ENCODE data around the gene NCSTN.

The NCSTN gene

GRCh38 chr1:160353223-160353622 is 10.0 kb downstream of the NCSTN start:
- H3K36me3 ChIP-seq (ENCODE audit: low read length): peaks cover 21% of the 10 kb centered on the region
- H3K9me2 ChIP-seq (replicated peaks; ENCODE audit: insufficient read depth, low read length): no peaks in the 10 kb centered on the region

DNA sequence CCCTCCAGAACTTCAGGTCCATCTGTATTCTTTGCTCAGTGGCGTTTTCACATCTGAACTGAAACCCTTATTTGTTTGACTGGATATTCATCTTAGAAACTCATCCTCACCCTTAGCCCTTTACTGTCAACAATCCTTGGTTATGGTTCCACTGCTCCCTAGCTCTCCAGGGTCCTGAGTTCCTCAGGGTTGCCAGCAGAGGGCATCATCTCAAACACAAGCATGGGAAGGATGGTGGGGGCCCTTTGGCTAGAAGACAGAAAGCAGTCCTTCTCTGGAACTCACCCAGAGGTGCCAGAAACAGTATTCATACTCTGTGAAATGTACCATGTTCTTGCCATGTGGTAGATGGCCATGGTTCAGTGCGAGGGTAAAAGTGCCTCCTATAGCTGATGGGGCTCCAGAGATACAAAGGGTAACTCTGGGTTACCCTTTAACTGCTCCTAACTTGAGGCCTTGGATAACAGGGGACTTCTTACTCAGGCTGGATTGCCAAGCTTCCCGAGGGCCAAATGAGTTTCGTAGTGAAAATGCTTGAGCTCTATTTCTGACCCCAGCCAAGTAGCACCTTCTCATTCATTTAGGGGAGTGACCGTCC is 11.3 kb downstream of the NCSTN start:
- no peaks in the 10 kb centered on the region for H3F3A ChIP-seq (ENCODE audit: insufficient read depth)
- H3K4me3 ChIP-seq (ENCODE audit: insufficient read depth, low read length, poor library complexity, severe bottlenecking): no peak overlapping the region
- no peaks in the 10 kb centered on the region for H3K79me2 ChIP-seq (ENCODE audit: insufficient read depth, low read length)
- H3K27me3 ChIP-seq (ENCODE audit: low read length): no peaks in the 10 kb centered on the region
- H3K9me2 ChIP-seq (replicated peaks; ENCODE audit: insufficient read depth, low read length): no peaks in the 10 kb centered on the region
- no peak overlapping the region for H2AFZ ChIP-seq (ENCODE audit: low read depth, low read length, severe bottlenecking)
- no peak overlapping the region for H3K4me2 ChIP-seq (ENCODE audit: low read depth, low read length, poor library complexity, severe bottlenecking)
- TF ChIP-seq, protein P1, sequence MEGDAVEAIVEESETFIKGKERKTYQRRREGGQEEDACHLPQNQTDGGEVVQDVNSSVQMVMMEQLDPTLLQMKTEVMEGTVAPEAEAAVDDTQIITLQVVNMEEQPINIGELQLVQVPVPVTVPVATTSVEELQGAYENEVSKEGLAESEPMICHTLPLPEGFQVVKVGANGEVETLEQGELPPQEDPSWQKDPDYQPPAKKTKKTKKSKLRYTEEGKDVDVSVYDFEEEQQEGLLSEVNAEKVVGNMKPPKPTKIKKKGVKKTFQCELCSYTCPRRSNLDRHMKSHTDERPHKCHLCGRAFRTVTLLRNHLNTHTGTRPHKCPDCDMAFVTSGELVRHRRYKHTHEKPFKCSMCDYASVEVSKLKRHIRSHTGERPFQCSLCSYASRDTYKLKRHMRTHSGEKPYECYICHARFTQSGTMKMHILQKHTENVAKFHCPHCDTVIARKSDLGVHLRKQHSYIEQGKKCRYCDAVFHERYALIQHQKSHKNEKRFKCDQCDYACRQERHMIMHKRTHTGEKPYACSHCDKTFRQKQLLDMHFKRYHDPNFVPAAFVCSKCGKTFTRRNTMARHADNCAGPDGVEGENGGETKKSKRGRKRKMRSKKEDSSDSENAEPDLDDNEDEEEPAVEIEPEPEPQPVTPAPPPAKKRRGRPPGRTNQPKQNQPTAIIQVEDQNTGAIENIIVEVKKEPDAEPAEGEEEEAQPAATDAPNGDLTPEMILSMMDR (IDR thresholded peaks at IDR 0.05; ENCODE audit: insufficient read depth, low read length, poor library complexity, severe bottlenecking): peak; percentile 44
- no peak for TF ChIP-seq EZH2phosphoT487 (conservative IDR thresholded peaks at IDR 0.05; ENCODE audit: low read length)
- H3K9me3 ChIP-seq (ENCODE audit: insufficient read depth, low read length): no peaks in the 10 kb centered on the region
- H3K27ac ChIP-seq (ENCODE audit: low read depth, low read length): no peak overlapping the region
- peaks cover 21% of the 10 kb centered on the region for H3K36me3 ChIP-seq (ENCODE audit: low read length)
- H3K9ac ChIP-seq (ENCODE audit: low read length): no peak overlapping the region
- H4K20me1 ChIP-seq (ENCODE audit: low read depth, low read length): no peaks in the 10 kb centered on the region

More at GRCh38 chr1:160353223-160353622, 10.0 kb downstream of the NCSTN start:
- Histone ChIP-seq H3K79me2 (ENCODE audit: insufficient read depth, low read length) (no peaks in the 10 kb centered on the region), H3K27ac (ENCODE audit: low read depth, low read length) (no peak overlapping the region), H3K4me3 (ENCODE audit: insufficient read depth, low read length, poor library complexity, severe bottlenecking) (no peak overlapping the region), H3F3A (ENCODE audit: insufficient read depth) (no peaks in the 10 kb centered on the region), H3K4me2 (ENCODE audit: low read depth, low read length, poor library complexity, severe bottlenecking) (no peak overlapping the region), H3K9me3 (ENCODE audit: insufficient read depth, low read length) (no peaks in the 10 kb centered on the region), H3K9ac (ENCODE audit: low read length) (no peak overlapping the region), H2AFZ (ENCODE audit: low read depth, low read length, severe bottlenecking) (no peak overlapping the region), H4K20me1 (ENCODE audit: low read depth, low read length) (no peaks in the 10 kb centered on the region), H3K27me3 (ENCODE audit: low read length) (no peaks in the 10 kb centered on the region)
- TF ChIP-seq, protein P1 (IDR thresholded peaks at IDR 0.05; ENCODE audit: insufficient read depth, low read length, poor library complexity, severe bottlenecking): no peak
- no peak for TF ChIP-seq EZH2phosphoT487 (conservative IDR thresholded peaks at IDR 0.05; ENCODE audit: low read length)

GRCh38 chr1:160357286-160358002 is 14.3 kb downstream of the NCSTN start:
- TF ChIP-seq, protein P1 (IDR thresholded peaks at IDR 0.05; ENCODE audit: insufficient read depth, low read length, poor library complexity, severe bottlenecking): no peak
- no peak for TF ChIP-seq EZH2phosphoT487 (conservative IDR thresholded peaks at IDR 0.05; ENCODE audit: low read length)
- Histone ChIP-seq H3K4me2 (ENCODE audit: low read depth, low read length, poor library complexity, severe bottlenecking) (no peak overlapping the region), H3K9me2 (replicated peaks; ENCODE audit: insufficient read depth, low read length) (no peaks in the 10 kb centered on the region), H3K9ac (ENCODE audit: low read length) (no peak overlapping the region), H2AFZ (ENCODE audit: low read depth, low read length, severe bottlenecking) (no peak overlapping the region), H3F3A (ENCODE audit: insufficient read depth) (no peaks in the 10 kb centered on the region), H3K36me3 (ENCODE audit: low read length) (peaks cover 13% of the 10 kb centered on the region), H3K4me3 (ENCODE audit: insufficient read depth, low read length, poor library complexity, severe bottlenecking) (no peak overlapping the region), H3K27ac (ENCODE audit: low read depth, low read length) (no peak overlapping the region), H3K27me3 (ENCODE audit: low read length) (no peaks in the 10 kb centered on the region), H4K20me1 (ENCODE audit: low read depth, low read length) (no peaks in the 10 kb centered on the region), H3K9me3 (ENCODE audit: insufficient read depth, low read length) (no peaks in the 10 kb centered on the region), H3K79me2 (ENCODE audit: insufficient read depth, low read length) (no peaks in the 10 kb centered on the region)
